ENCODE data around the gene UPB1. TPM values are rescaled to one million over a fixed set of nuclear protein-coding genes. Genes with fewer than 3 reads are reported as not detected.

UPB1 gene
- total and polyA plus RNA-seq, 11 donors, result 0.24 to 1.9 (median 0.80) TPM

DNA sequence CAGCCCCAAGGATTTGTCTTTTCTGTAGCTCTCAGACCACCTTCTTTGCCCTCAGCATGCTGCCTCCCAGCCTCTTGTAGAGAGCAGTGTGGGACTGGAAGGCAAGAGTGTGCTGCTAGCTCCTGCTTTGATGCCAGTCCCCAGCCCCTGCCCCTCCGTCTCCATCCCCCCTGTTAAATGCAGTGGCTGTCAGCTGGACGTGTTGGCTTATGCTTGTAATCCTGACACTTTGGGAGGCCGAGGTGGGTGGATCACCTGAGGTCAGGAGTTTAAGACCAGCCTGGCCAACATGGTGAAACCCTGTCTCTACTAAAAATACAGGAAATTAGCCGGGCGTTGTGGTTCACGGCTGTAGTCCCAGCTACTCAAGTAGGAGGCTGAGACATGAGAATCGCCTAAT is 76.1 kb downstream of the UPB1 start:
- peaks cover 0 to 18% (median 7%) of the 10 kb centered on the region in 12 donors for H3K4me1 ChIP-seq
- peaks cover 0 to 91% (median 71%) of the 10 kb centered on the region in 9 donors for H3K36me3 ChIP-seq
- no peak for DNase-seq
- no peaks in the 10 kb centered on the region for H3K9me3 ChIP-seq
- intact Hi-C loops (cut with DNase I), result no loop called here
- no peak for TF ChIP-seq POLR2A (IDR thresholded peaks at IDR 0.05)
- TF ChIP-seq, protein P1, sequence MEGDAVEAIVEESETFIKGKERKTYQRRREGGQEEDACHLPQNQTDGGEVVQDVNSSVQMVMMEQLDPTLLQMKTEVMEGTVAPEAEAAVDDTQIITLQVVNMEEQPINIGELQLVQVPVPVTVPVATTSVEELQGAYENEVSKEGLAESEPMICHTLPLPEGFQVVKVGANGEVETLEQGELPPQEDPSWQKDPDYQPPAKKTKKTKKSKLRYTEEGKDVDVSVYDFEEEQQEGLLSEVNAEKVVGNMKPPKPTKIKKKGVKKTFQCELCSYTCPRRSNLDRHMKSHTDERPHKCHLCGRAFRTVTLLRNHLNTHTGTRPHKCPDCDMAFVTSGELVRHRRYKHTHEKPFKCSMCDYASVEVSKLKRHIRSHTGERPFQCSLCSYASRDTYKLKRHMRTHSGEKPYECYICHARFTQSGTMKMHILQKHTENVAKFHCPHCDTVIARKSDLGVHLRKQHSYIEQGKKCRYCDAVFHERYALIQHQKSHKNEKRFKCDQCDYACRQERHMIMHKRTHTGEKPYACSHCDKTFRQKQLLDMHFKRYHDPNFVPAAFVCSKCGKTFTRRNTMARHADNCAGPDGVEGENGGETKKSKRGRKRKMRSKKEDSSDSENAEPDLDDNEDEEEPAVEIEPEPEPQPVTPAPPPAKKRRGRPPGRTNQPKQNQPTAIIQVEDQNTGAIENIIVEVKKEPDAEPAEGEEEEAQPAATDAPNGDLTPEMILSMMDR (IDR thresholded peaks at IDR 0.05), result no peak
- H3K27ac ChIP-seq, result no peak overlapping the region
- H3K4me3 ChIP-seq, result no peak overlapping the region
- no peaks in the 10 kb centered on the region for H3K27me3 ChIP-seq
- WGBS, 4 donors, result 92 to 96% (median 94%) methylated on average over 6 to 7 of the region's 7 CpGs
- no peak for ATAC-seq

DNA sequence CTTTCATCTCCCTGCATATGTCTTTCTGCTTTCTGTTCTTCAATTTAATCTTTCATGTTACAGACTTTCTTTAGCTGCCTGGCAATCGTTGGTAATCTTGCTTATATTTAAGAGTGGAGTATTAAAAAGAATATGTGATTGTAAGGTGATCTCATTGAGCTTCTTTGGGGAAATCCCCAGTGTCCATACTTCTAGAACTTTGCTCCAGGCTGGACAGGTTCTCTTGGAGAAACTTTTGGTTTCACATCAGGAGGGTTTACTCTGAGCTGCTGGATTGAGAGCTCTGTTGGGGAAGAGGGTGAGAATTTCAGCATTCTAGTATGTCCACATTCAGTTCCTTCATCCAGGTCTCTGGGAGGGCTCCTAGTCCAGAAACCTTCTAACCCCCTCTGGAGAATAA is 81.6 kb downstream of the UPB1 start:
- WGBS, 4 donors, result 82 to 91% (median 85%) methylated on average over 1 of the region's 1 CpG
- no peak for ATAC-seq

More for the DNA sequence above, 81.6 kb downstream of the UPB1 start:
- Histone ChIP-seq H3K27me3 (no peaks in the 10 kb centered on the region), H3K4me3 (no peak overlapping the region), H3K27ac (no peak overlapping the region), H3K9me3 (no peaks in the 10 kb centered on the region), H3K4me1 (peaks cover 0 to 6% (median 0%) of the 10 kb centered on the region in 12 donors), H3K36me3 (peaks cover 0 to 60% (median 33%) of the 10 kb centered on the region in 9 donors)
- intact Hi-C loops (cut with DNase I), result no loop called here
- TF ChIP-seq, protein P1 (IDR thresholded peaks at IDR 0.05), result no peak
- no peak for TF ChIP-seq POLR2A (IDR thresholded peaks at IDR 0.05)
- DNase-seq, result no peak

Other genes starting within 250 kb of the UPB1 start
- 10 to 100 TPM; 25.4 to 65.3 (median 52.8) TPM for gene SPECC1L, start 224.5 kb upstream of the UPB1 start, total RNA-seq
- 10 to 100 TPM in 1 of 2 donors, 1 to 10 TPM in 1; 9.8 to 22.3 TPM for gene SPECC1L, start 224.5 kb upstream of the UPB1 start, polyA plus RNA-seq
- 10 to 100 TPM in 1 of 9 donors, 1 to 10 TPM in 8; 1.5 to 12.1 (median 4.5) TPM for gene ADORA2A, start 67.7 kb upstream of the UPB1 start, total RNA-seq
- 1 to 10 TPM; 3.9 to 5.5 TPM for gene ADORA2A, start 67.7 kb upstream of the UPB1 start, polyA plus RNA-seq
- gene GUCD1, start 59.8 kb downstream of the UPB1 start, total RNA-seq, result 100 to 1,000 TPM; 147 to 487 (median 186) TPM
- 100 to 1,000 TPM; 159 to 272 TPM for gene GUCD1, start 59.8 kb downstream of the UPB1 start, polyA plus RNA-seq
- gene SNRPD3, start 60.7 kb downstream of the UPB1 start, total RNA-seq, result 100 to 1,000 TPM in 2 of 9 donors, 10 to 100 TPM in 7; 64.8 to 227 (median 74.0) TPM
- 100 to 1,000 TPM in 1 of 2 donors, 10 to 100 TPM in 1; 91.1 to 146 TPM for gene SNRPD3, start 60.7 kb downstream of the UPB1 start, polyA plus RNA-seq
- gene LRRC75B, start 97.7 kb downstream of the UPB1 start, total RNA-seq, result 1 to 10 TPM; 3.7 to 6.5 (median 4.5) TPM
- 1 to 10 TPM; 2.6 to 8.0 TPM for gene LRRC75B, start 97.7 kb downstream of the UPB1 start, polyA plus RNA-seq
- gene GGT1, start 107.9 kb downstream of the UPB1 start, total RNA-seq, result 1 to 10 TPM in 6 of 9 donors, under 1 TPM in 2, not detected in 1; 0.83 to 8.2 (median 1.5) TPM
- 1 to 10 TPM in 1 of 2 donors, under 1 TPM in 1; 0.93 to 1.7 TPM for gene GGT1, start 107.9 kb downstream of the UPB1 start, polyA plus RNA-seq